Measurements from ENCODE around the gene PTTG1.
A peak's percentile ranks its signal among the peaks of the same experiment; 100 is the strongest.

Gene PTTG1

GRCh38 chr5:160421625-160422258 lies at the start of gene PTTG1:
Gene PTTG1, plus strand, starts transcription at chr5:160421855. Its CDS starts 458 bp downstream, at chr5:160422313.
- Histone ChIP-seq H4K20me1 (ENCODE audit: insufficient read depth, low read length) (peaks cover 5% of the 10 kb centered on the region; the same call in 1 of the 2 replicates), H3K27me3 (ENCODE audit: insufficient read depth, low read length, poor library complexity) (no peaks in the 10 kb centered on the region), H3K9me3 (ENCODE audit: insufficient read depth, low read length, severe bottlenecking) (no peaks in the 10 kb centered on the region), H3K4me1 (ENCODE audit: insufficient read depth, low read length) (peaks cover 77% of the 10 kb centered on the region), H3K79me2 (ENCODE audit: insufficient read depth, low read length) (peaks cover 72% of the 10 kb centered on the region), H3K9ac (ENCODE audit: low read depth, low read length) (peak within 1 kb of the TSS; percentile 82), H3K36me3 (ENCODE audit: insufficient read depth, low read length) (peaks cover 37% of the 10 kb centered on the region), H3K4me3 (ENCODE audit: low read depth in 1 of 2, low read length in 2 of 2) (peak within 1 kb of the TSS; percentile 41 to 78), H3K27ac (ENCODE audit: low read length) (peak within 1 kb of the TSS; percentile 89), H3K4me2 (ENCODE audit: insufficient read depth, low read length) (peak within 1 kb of the TSS; percentile 78), H2AFZ (ENCODE audit: low read depth, low read length) (peak within 1 kb of the TSS; percentile 65)
- DNase-seq (peak; percentile 96), ATAC-seq (ENCODE audit: insufficient read depth, low read depth) (peak; percentile 81)
- no peak for TF ChIP-seq CTCF (IDR thresholded peaks at IDR 0.05; ENCODE audit: borderline replicate concordance, extremely low read depth, low read length, poor library complexity, severe bottlenecking)
- TF ChIP-seq EZH2 (IDR thresholded peaks at IDR 0.05; ENCODE audit: borderline replicate concordance, low read depth, low read length, severe bottlenecking): no peak

- DNase-seq (no peak), ATAC-seq (ENCODE audit: insufficient read depth, low read depth) (no peak)
- Histone ChIP-seq H3K36me3 (ENCODE audit: insufficient read depth, low read length) (no peaks in the 10 kb centered on the region), H3K27me3 (ENCODE audit: insufficient read depth, low read length, poor library complexity) (peaks cover 14% of the 10 kb centered on the region), H3K79me2 (ENCODE audit: insufficient read depth, low read length) (no peaks in the 10 kb centered on the region), H3K4me3 (ENCODE audit: low read depth in 1 of 2, low read length in 2 of 2) (no peak overlapping the region), H3K4me1 (ENCODE audit: insufficient read depth, low read length) (no peaks in the 10 kb centered on the region), H3K9me3 (ENCODE audit: insufficient read depth, low read length, severe bottlenecking) (no peaks in the 10 kb centered on the region), H3K4me2 (ENCODE audit: insufficient read depth, low read length) (no peak overlapping the region), H4K20me1 (ENCODE audit: insufficient read depth, low read length) (no peaks in the 10 kb centered on the region), H3K27ac (ENCODE audit: low read length) (no peak overlapping the region), H2AFZ (ENCODE audit: low read depth, low read length) (no peak overlapping the region), H3K9ac (ENCODE audit: low read depth, low read length) (no peak overlapping the region)
- TF ChIP-seq CTCF (IDR thresholded peaks at IDR 0.05; ENCODE audit: borderline replicate concordance, extremely low read depth, low read length, poor library complexity, severe bottlenecking) (no peak), EZH2 (IDR thresholded peaks at IDR 0.05; ENCODE audit: borderline replicate concordance, low read depth, low read length, severe bottlenecking) (no peak)
Measured at GRCh38 chr5:160375166-160375565, 46.5 kb upstream of the PTTG1 start.

GRCh38 chr5:160375701-160376100 lies 46.0 kb upstream of the PTTG1 start:
- H4K20me1 ChIP-seq (ENCODE audit: insufficient read depth, low read length): no peaks in the 10 kb centered on the region
- no peak overlapping the region for H3K9ac ChIP-seq (ENCODE audit: low read depth, low read length)
- no peak overlapping the region for H3K27ac ChIP-seq (ENCODE audit: low read length)
- no peak overlapping the region for H2AFZ ChIP-seq (ENCODE audit: low read depth, low read length)
- H3K27me3 ChIP-seq (ENCODE audit: insufficient read depth, low read length, poor library complexity): peaks cover 14% of the 10 kb centered on the region
- H3K4me2 ChIP-seq (ENCODE audit: insufficient read depth, low read length): no peak overlapping the region
- H3K79me2 ChIP-seq (ENCODE audit: insufficient read depth, low read length): no peaks in the 10 kb centered on the region
- DNase-seq (no peak), ATAC-seq (ENCODE audit: insufficient read depth, low read depth) (no peak)
- no peaks in the 10 kb centered on the region for H3K36me3 ChIP-seq (ENCODE audit: insufficient read depth, low read length)
- H3K4me1 ChIP-seq (ENCODE audit: insufficient read depth, low read length): no peaks in the 10 kb centered on the region
- H3K9me3 ChIP-seq (ENCODE audit: insufficient read depth, low read length, severe bottlenecking): no peaks in the 10 kb centered on the region
- H3K4me3 ChIP-seq (ENCODE audit: low read depth in 1 of 2, low read length in 2 of 2): no peak overlapping the region
- TF ChIP-seq EZH2 (IDR thresholded peaks at IDR 0.05; ENCODE audit: borderline replicate concordance, low read depth, low read length, severe bottlenecking) (no peak), CTCF (IDR thresholded peaks at IDR 0.05; ENCODE audit: borderline replicate concordance, extremely low read depth, low read length, poor library complexity, severe bottlenecking) (no peak)

Data from DND-41 (cell line).